ENCODE data around the gene TAF1A. TPM values are rescaled to one million over a fixed set of nuclear protein-coding genes. Genes with fewer than 3 reads are reported as not detected.
"Not testable (repeated sequence)": the region's sequence is repeated elsewhere in the genome, so short reads cannot be mapped to it uniquely, and the experiment has no call there.

TAF1A gene
- total RNA-seq, 1 donor from 2014 or later, result 11.0 TPM

DNA sequence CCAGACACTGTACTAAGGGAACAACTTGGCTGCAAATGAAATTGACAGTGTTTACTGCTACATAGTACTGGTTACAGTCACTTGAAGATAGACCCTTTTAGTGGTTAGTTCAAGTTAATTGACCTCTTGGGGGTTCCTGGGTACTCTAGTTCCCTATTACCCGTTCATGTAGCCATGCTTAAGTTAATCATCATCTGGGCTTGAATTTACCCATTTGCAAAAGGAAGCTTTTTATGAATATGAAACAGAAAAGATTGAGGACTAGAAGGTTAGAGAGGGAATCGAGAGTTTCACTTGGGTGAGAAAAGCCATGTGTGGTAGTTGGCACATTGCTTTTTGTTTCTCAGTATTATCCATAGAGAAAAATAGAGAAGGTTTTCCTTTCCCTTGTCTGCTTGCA is 30.8 kb upstream of the TAF1A start:
- peaks cover 6 to 15% (median 14%) of the 10 kb centered on the region in 3 donors for H3K36me3 ChIP-seq (ENCODE audit: control insufficient read depth in 3 of 3, insufficient read depth in 3 of 3, low read length in 3 of 3)
- H3K27ac ChIP-seq (ENCODE audit: low read depth, low read length), result no peak overlapping the region
- no peaks in the 10 kb centered on the region for H3K27me3 ChIP-seq (ENCODE audit: control insufficient read depth in 3 of 3, insufficient read depth in 3 of 3, low read length in 3 of 3)
- peaks cover 10 to 17% (median 17%) of the 10 kb centered on the region in 3 donors for H3K4me1 ChIP-seq (ENCODE audit: control insufficient read depth in 3 of 3, insufficient read depth in 3 of 3, low read length in 3 of 3)
- H3K4me3 ChIP-seq (ENCODE audit: low read length in 3 of 3), result no peak overlapping the region
- no peak overlapping the region for H3K9ac ChIP-seq (ENCODE audit: low read depth in 1 of 3, low read length in 3 of 3)
- H3K9me3 ChIP-seq (ENCODE audit: control insufficient read depth in 3 of 3, low read length in 3 of 3), result no peaks in the 10 kb centered on the region

DNA sequence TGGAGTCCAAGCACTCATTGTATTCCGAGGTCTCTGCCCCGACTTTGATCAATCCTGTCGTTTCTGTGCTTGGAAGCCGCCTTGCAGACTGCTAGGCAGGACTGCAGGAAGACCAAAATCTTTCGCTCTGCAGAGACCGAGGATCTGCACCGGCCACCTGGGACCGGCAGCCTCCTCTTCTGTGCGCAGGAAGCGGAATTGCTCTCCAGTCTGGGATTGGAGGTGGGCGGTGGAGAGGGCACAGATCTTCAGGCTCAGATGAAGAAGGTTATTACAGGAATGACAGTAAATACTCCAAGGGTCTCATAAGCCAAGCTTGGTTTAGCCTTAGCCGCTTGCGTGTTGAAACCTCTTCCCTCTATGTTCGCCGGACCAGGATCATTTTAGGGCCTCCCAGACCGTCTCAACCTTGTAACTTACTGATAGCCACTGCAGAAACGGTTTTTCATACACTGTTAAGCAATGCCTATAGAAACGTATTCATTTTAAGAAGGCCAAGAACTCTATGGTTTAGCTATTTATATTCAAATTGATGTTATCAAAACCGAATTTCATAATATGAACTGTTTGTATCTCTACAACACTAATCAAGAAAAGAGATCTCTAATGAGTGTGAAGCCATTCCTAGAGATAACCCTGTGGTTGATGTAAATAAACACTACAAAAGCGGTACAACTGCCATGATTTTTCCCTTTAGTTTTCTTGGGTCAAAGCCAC is 29.3 kb upstream of the TAF1A start:
- H3K4me1 ChIP-seq (ENCODE audit: control insufficient read depth in 3 of 3, insufficient read depth in 3 of 3, low read length in 3 of 3), result peaks cover 10 to 17% (median 17%) of the 10 kb centered on the region in 3 donors
- H3K9me3 ChIP-seq (ENCODE audit: control insufficient read depth in 3 of 3, low read length in 3 of 3), result no peaks in the 10 kb centered on the region
- peak overlapping the region; percentile 77 to 86 (median 80) for H3K4me3 ChIP-seq (ENCODE audit: low read length in 3 of 3)
- H3K9ac ChIP-seq (ENCODE audit: low read depth in 1 of 3, low read length in 3 of 3), result peak overlapping the region; percentile 71 to 88 (median 75)
- no peaks in the 10 kb centered on the region for H3K27me3 ChIP-seq (ENCODE audit: control insufficient read depth in 3 of 3, insufficient read depth in 3 of 3, low read length in 3 of 3)
- peaks cover 3 to 14% (median 10%) of the 10 kb centered on the region in 3 donors for H3K36me3 ChIP-seq (ENCODE audit: control insufficient read depth in 3 of 3, insufficient read depth in 3 of 3, low read length in 3 of 3)
- H3K27ac ChIP-seq (ENCODE audit: low read depth, low read length), result no peak overlapping the region

DNA sequence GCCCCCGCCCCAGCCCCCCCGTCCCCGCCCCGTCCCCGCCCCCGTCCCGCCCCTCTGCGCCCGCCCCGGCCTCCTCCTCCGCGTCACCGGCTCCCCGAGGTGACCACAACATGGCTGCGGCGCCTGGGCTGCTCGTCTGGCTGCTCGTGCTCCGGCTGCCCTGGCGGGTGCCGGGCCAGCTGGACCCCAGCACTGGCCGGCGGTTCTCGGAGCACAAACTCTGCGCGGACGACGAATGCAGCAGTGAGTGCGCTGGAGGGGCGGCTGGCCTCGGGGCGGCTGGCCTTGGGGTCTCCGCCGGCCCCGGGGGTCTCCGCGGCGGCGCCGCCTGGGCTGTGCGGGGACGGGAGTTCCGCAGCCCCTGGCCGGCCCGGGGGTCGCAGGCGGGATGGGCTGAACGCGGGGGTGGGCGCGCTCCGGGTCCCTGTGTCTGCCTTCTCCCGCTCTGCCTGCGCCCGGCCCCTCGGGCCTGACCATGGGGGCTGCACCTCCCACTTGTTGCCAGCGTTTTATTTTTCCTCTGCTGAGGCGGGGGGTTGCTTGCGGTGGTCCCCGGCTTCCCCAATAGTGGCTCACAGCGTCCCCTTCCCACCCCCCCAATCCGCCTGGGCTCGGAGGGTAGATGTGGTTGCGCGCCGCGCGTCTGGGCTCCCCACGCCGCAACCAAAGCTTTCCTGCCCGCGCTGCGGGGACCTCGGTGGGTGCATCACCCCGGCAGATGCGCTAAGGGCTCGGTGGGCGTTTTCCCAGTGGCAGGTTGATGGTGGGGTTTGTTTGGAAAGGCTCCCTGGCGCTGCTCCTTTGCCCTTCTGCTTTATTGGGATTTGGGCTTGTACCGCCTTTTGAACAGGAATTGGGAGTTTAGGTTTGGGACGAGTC is 28.5 kb upstream of the TAF1A start, which contains the start of gene MIA3:
Gene MIA3, plus strand, starts transcription at position 97 of the 879 bp plus-strand sequence. Its CDS starts 14 bp downstream, at position 111.
- H3K36me3 ChIP-seq (ENCODE audit: control insufficient read depth in 3 of 3, insufficient read depth in 3 of 3, low read length in 3 of 3), result peaks cover 2 to 12% (median 4%) of the 10 kb centered on the region in 3 donors
- H3K9me3 ChIP-seq (ENCODE audit: control insufficient read depth in 3 of 3, low read length in 3 of 3), result no peaks in the 10 kb centered on the region
- H3K4me1 ChIP-seq (ENCODE audit: control insufficient read depth in 3 of 3, insufficient read depth in 3 of 3, low read length in 3 of 3), result peaks cover 10 to 17% (median 17%) of the 10 kb centered on the region in 3 donors
- peak within 1 kb of the TSS; percentile 71 to 88 (median 75) for H3K9ac ChIP-seq (ENCODE audit: low read depth in 1 of 3, low read length in 3 of 3)
- H3K27me3 ChIP-seq (ENCODE audit: control insufficient read depth in 3 of 3, insufficient read depth in 3 of 3, low read length in 3 of 3), result no peaks in the 10 kb centered on the region
- peak within 1 kb of the TSS; percentile 66 for H3K27ac ChIP-seq (ENCODE audit: low read depth, low read length)
- H3K4me3 ChIP-seq (ENCODE audit: low read length in 3 of 3), result peak within 1 kb of the TSS; percentile 84 to 86 (median 85)

DNA sequence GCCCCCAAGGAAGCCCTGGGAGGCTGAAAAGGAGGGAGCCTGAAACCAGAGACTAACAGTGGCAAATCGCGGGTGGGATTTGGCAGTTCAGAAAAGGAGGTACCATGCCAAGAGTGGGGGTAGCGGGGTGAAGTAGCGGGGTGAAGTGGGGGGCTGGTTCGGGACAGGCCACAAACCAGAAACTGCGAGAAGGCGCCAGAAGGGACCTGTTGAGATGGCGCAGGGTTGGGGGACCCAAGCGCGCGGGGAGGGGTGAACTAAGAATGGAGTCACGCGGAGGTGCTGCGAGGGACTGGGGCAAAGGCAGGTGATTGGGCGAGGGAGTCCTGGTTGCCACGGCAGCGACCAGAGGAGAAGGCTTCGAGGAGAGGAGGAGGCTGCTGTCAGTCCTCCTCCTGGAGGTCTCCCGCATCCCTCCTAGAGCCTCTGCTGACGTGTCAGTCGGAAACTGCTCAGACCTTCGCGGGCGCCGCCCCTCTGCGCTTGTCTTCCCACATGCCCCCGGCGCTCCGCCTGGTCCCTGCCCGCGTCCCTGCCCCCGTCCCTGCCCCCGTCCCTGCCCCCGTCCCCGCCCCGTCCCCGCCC is 27.7 kb upstream of the TAF1A start:
- Histone ChIP-seq H3K4me1 (ENCODE audit: control insufficient read depth in 3 of 3, insufficient read depth in 3 of 3, low read length in 3 of 3) (peaks cover 10 to 17% (median 17%) of the 10 kb centered on the region in 3 donors), H3K27ac (ENCODE audit: low read depth, low read length) (peak overlapping the region; percentile 58), H3K4me3 (ENCODE audit: low read length in 3 of 3) (peak overlapping the region; percentile 80 to 85 (median 84)), H3K9me3 (ENCODE audit: control insufficient read depth in 3 of 3, low read length in 3 of 3) (no peaks in the 10 kb centered on the region), H3K9ac (ENCODE audit: low read depth in 1 of 3, low read length in 3 of 3) (peak overlapping the region; percentile 40 to 72 (median 67)), H3K36me3 (ENCODE audit: control insufficient read depth in 3 of 3, insufficient read depth in 3 of 3, low read length in 3 of 3) (peaks cover 0 to 4% (median 2%) of the 10 kb centered on the region in 3 donors), H3K27me3 (ENCODE audit: control insufficient read depth in 3 of 3, insufficient read depth in 3 of 3, low read length in 3 of 3) (no peaks in the 10 kb centered on the region)

DNA sequence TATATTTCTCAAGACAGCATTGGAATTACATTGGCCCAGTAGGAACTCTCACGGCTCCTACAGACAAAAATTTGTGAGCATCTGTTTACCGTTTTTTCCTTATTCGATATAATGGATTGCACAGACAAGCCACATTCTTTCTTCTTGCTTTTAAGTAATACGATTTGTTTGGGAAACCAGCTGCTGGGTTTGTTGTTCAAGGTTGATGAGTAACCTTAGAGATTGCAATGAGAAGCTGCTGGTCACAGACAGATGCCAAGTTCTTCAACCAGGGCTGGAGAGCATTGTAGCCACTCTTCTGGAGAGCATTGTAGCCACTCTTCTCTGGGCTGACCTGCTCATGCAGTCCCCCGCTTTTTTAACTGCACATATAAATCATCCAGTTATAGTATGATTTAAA is 26.8 kb upstream of the TAF1A start:
- Histone ChIP-seq H3K27ac (ENCODE audit: low read depth, low read length) (no peak overlapping the region), H3K9me3 (ENCODE audit: control insufficient read depth in 3 of 3, low read length in 3 of 3) (no peaks in the 10 kb centered on the region), H3K36me3 (ENCODE audit: control insufficient read depth in 3 of 3, insufficient read depth in 3 of 3, low read length in 3 of 3) (peaks cover 0 to 3% (median 0%) of the 10 kb centered on the region in 3 donors), H3K4me1 (ENCODE audit: control insufficient read depth in 3 of 3, insufficient read depth in 3 of 3, low read length in 3 of 3) (peaks cover 10 to 17% (median 17%) of the 10 kb centered on the region in 3 donors), H3K4me3 (ENCODE audit: low read length in 3 of 3) (no peak overlapping the region), H3K27me3 (ENCODE audit: control insufficient read depth in 3 of 3, insufficient read depth in 3 of 3, low read length in 3 of 3) (no peaks in the 10 kb centered on the region), H3K9ac (ENCODE audit: low read depth in 1 of 3, low read length in 3 of 3) (no peak overlapping the region)

DNA sequence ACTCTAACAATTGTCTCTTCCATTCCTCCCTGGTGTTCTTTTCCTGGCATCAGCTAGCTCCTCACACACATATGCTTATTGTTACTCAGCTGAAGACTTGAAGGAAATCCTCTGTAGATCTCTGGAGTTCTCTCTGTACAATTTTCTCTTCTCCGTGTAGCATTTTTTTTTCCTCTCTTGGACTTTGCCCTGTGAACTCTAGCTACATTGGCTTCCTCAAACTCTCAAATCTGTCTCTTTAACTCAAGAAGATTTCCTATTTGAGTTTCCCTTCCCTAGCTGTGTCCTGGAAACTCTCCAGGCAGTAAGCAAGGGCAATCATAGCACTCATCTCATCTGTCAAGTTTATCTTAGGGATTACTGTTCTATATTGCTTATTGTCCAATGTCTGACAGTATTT is 23.9 kb upstream of the TAF1A start:
- no peak overlapping the region for H3K4me3 ChIP-seq (ENCODE audit: low read length in 3 of 3)
- H3K36me3 ChIP-seq (ENCODE audit: control insufficient read depth in 3 of 3, insufficient read depth in 3 of 3, low read length in 3 of 3), result no peaks in the 10 kb centered on the region
- no peak overlapping the region for H3K27ac ChIP-seq (ENCODE audit: low read depth, low read length)
- peaks cover 5 to 7% (median 6%) of the 10 kb centered on the region in 3 donors for H3K4me1 ChIP-seq (ENCODE audit: control insufficient read depth in 3 of 3, insufficient read depth in 3 of 3, low read length in 3 of 3)
- no peak overlapping the region for H3K9ac ChIP-seq (ENCODE audit: low read depth in 1 of 3, low read length in 3 of 3)
- H3K27me3 ChIP-seq (ENCODE audit: control insufficient read depth in 3 of 3, insufficient read depth in 3 of 3, low read length in 3 of 3), result no peaks in the 10 kb centered on the region
- H3K9me3 ChIP-seq (ENCODE audit: control insufficient read depth in 3 of 3, low read length in 3 of 3), result no peaks in the 10 kb centered on the region

DNA sequence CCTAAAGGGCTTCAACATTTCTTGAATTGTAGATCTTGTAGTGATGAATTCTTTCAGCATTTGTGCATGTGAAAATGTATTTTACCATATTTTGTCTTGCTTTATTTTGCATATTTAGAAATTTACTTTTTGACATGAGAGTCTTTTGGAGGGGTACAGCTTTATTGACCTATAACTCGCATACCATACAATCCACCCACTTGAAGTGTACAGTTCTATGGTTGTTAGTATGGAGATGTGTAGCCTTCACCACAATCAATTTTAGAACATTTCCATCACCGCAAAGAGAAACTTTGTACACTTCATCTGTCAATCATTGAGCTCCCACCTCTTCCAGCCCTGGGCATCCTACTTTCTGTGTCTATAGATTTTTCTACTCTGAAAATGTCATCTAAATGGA is 21.0 kb upstream of the TAF1A start:
- no peak overlapping the region for H3K4me3 ChIP-seq (ENCODE audit: low read length in 3 of 3)
- no peaks in the 10 kb centered on the region for H3K9me3 ChIP-seq (ENCODE audit: control insufficient read depth in 3 of 3, low read length in 3 of 3)
- no peaks in the 10 kb centered on the region for H3K4me1 ChIP-seq (ENCODE audit: control insufficient read depth in 3 of 3, insufficient read depth in 3 of 3, low read length in 3 of 3)
- no peaks in the 10 kb centered on the region for H3K27me3 ChIP-seq (ENCODE audit: control insufficient read depth in 3 of 3, insufficient read depth in 3 of 3, low read length in 3 of 3)
- H3K27ac ChIP-seq (ENCODE audit: low read depth, low read length), result no peak overlapping the region
- no peaks in the 10 kb centered on the region for H3K36me3 ChIP-seq (ENCODE audit: control insufficient read depth in 3 of 3, insufficient read depth in 3 of 3, low read length in 3 of 3)
- H3K9ac ChIP-seq (ENCODE audit: low read depth in 1 of 3, low read length in 3 of 3), result no peak overlapping the region

DNA sequence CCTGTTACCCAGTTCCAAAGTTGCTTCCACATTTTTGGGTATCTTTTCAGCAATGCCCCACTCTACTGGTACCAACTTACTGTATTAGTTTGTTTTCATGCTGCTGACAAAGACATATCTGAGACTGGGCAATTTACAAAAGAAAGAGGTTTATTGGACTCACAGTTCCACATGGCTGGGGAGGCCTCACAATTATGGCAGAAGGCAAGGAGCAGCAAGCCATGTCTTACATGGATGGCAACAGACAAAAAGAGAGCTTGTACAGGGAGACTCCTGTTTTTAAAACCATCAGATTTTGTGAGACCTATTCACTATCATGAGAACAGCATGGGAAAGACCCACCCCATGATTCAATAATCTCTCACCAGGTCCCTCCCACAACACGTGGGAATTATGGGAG is 19.4 kb upstream of the TAF1A start:
- not testable (repeated sequence) for H3K9ac ChIP-seq (ENCODE audit: low read depth in 1 of 3, low read length in 3 of 3); H3K9me3 ChIP-seq (ENCODE audit: control insufficient read depth in 3 of 3, low read length in 3 of 3); H3K4me3 ChIP-seq (ENCODE audit: low read length in 3 of 3); H3K27me3 ChIP-seq (ENCODE audit: control insufficient read depth in 3 of 3, insufficient read depth in 3 of 3, low read length in 3 of 3); H3K36me3 ChIP-seq (ENCODE audit: control insufficient read depth in 3 of 3, insufficient read depth in 3 of 3, low read length in 3 of 3); H3K27ac ChIP-seq (ENCODE audit: low read depth, low read length); H3K4me1 ChIP-seq (ENCODE audit: control insufficient read depth in 3 of 3, insufficient read depth in 3 of 3, low read length in 3 of 3)

DNA sequence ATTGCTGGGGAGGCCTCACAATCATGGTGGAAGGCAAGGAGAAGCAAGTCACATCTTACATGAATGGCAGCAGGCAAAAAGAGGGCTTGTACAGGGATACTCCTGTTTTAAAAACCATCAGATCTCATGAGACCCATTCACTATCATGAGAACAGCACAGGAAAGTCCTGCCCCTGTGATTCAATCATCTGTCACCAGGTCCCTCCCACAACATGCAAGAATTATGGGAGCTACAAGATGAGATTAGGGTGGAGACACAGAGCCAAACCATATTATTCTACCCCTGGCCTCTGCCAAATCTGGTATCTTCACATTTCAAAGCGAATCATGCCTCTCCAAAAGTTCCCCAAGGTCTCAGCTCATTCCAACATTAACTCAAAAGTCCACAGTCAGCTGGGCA is 17.0 kb upstream of the TAF1A start:
- H3K9ac ChIP-seq (ENCODE audit: low read depth in 1 of 3, low read length in 3 of 3), result no peak overlapping the region
- no peaks in the 10 kb centered on the region for H3K36me3 ChIP-seq (ENCODE audit: control insufficient read depth in 3 of 3, insufficient read depth in 3 of 3, low read length in 3 of 3)
- no peak overlapping the region for H3K4me3 ChIP-seq (ENCODE audit: low read length in 3 of 3)
- no peaks in the 10 kb centered on the region for H3K4me1 ChIP-seq (ENCODE audit: control insufficient read depth in 3 of 3, insufficient read depth in 3 of 3, low read length in 3 of 3)
- no peak overlapping the region for H3K27ac ChIP-seq (ENCODE audit: low read depth, low read length)
- no peaks in the 10 kb centered on the region for H3K9me3 ChIP-seq (ENCODE audit: control insufficient read depth in 3 of 3, low read length in 3 of 3)
- no peaks in the 10 kb centered on the region for H3K27me3 ChIP-seq (ENCODE audit: control insufficient read depth in 3 of 3, insufficient read depth in 3 of 3, low read length in 3 of 3)

Data from skeletal muscle tissue (tissue), 4 donors.